Kidney epithelial cell (primary cell): Measurements from ENCODE around the gene MYO7B. TPM values are rescaled to one million over a fixed set of nuclear protein-coding genes. Genes with fewer than 3 reads are reported as not detected.

Experiments used
- DNase-seq: peaks from one replicate; pipeline ENCODE4 v3.0.0-alpha.2; 2010; ENCODE audit warnings: low read depth
- H3K27me3 ChIP-seq: 2 replicates; pipeline ENCODE4 v1.6.0; 2011; ENCODE audit warnings: low read length; ENCODE audit not compliant: control insufficient read depth, insufficient read depth
- H3K36me3 ChIP-seq: 2 replicates; pipeline ENCODE4 v1.5.1; 2011; ENCODE audit warnings: low read length; ENCODE audit not compliant: control insufficient read depth, insufficient read depth
- H3K4me3 ChIP-seq: 2 replicates; pipeline ENCODE4 v1.5.1; 2011; ENCODE audit warnings: low read depth, mild to moderate bottlenecking, control low read depth, low read length
- total RNA-seq: library from RNA; depleted of rRNA; stranded (reverse); fragments of >200 nt; gene quantifications from 2 replicates; pipeline ENCODE4 v1.2.3, GENCODE V29; 2015
- TF ChIP-seq, protein P1 (sequence below): IDR thresholded peaks from 2 replicates; pipeline ENCODE4 v1.5.1; 2011; ENCODE audit warnings: mild to moderate bottlenecking, moderate library complexity, low read length, control low read depth, inconsistent platforms; ENCODE audit not compliant: insufficient read depth, poor library complexity, severe bottlenecking

MYO7B gene
- total RNA-seq: 0.50 and 0.62 TPM in 2 replicates

GRCh38 chr2:127535422-127535901, at the start of gene MYO7B:
MYO7B (plus strand) TSS chr2:127535683; CDS start chr2:127559723, 24,040 bp downstream.
- Histone ChIP-seq H3K4me3 (no peak within 1 kb of the TSS), H3K27me3 (peaks cover 4% of the 10 kb centered on the region), H3K36me3 (no peaks in the 10 kb centered on the region)
- TF ChIP-seq, protein P1, sequence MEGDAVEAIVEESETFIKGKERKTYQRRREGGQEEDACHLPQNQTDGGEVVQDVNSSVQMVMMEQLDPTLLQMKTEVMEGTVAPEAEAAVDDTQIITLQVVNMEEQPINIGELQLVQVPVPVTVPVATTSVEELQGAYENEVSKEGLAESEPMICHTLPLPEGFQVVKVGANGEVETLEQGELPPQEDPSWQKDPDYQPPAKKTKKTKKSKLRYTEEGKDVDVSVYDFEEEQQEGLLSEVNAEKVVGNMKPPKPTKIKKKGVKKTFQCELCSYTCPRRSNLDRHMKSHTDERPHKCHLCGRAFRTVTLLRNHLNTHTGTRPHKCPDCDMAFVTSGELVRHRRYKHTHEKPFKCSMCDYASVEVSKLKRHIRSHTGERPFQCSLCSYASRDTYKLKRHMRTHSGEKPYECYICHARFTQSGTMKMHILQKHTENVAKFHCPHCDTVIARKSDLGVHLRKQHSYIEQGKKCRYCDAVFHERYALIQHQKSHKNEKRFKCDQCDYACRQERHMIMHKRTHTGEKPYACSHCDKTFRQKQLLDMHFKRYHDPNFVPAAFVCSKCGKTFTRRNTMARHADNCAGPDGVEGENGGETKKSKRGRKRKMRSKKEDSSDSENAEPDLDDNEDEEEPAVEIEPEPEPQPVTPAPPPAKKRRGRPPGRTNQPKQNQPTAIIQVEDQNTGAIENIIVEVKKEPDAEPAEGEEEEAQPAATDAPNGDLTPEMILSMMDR: no peak
- DNase-seq: no peak

GRCh38 chr2:127485694-127486071, 49.8 kb upstream of the MYO7B start:
- no peak overlapping the region for H3K4me3 ChIP-seq
- TF ChIP-seq, protein P1: no peak
- peaks cover 6% of the 10 kb centered on the region for H3K36me3 ChIP-seq
- DNase-seq: no peak
- no peaks in the 10 kb centered on the region for H3K27me3 ChIP-seq

- Histone ChIP-seq H3K36me3 (peaks cover 6% of the 10 kb centered on the region), H3K4me3 (no peak overlapping the region), H3K27me3 (no peaks in the 10 kb centered on the region)
- no peak for DNase-seq
- TF ChIP-seq, protein P1: no peak
Measured at GRCh38 chr2:127486247-127487058, 49.0 kb upstream of the MYO7B start.

DNA sequence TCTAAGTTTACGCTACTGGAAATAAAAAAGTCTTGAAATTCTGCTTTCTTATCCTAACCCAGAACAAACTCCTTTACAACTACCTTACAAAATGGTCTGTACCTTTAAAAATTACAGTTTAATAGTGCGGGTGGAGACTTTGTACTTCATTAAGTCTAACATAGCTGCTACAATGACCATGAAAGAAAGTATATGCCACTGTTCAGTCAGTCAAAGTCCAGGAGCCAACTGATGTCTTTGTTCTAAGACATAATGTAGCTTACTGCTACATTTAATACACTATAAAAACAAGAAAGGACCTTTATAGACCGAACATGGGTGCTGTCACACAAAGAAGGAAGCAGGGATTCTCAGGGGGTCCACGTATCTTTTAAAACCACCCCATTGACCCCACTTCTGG, 45.2 kb upstream of the MYO7B start:
- H3K27me3 ChIP-seq: no peaks in the 10 kb centered on the region
- TF ChIP-seq, protein P1: no peak
- DNase-seq: no peak
- H3K4me3 ChIP-seq: no peak overlapping the region
- peaks cover 6% of the 10 kb centered on the region for H3K36me3 ChIP-seq

- TF ChIP-seq, protein P1: no peak
- no peaks in the 10 kb centered on the region for H3K36me3 ChIP-seq
- no peaks in the 10 kb centered on the region for H3K27me3 ChIP-seq
- no peak for DNase-seq
- no peak overlapping the region for H3K4me3 ChIP-seq
Measured at GRCh38 chr2:127498386-127498785, 37.1 kb upstream of the MYO7B start.
